GM19240 (cell line): Measurements from ENCODE around the gene OR2C3.
"Not testable (repeated sequence)": the region's sequence is repeated elsewhere in the genome, so short reads cannot be mapped to it uniquely, and the experiment has no call there.

Experiments
- DNase-seq: peaks from one replicate; pipeline ENCODE4 v3.0.0; 2011; ENCODE audit warnings: low spot score; ENCODE audit not compliant: insufficient read length

Gene OR2C3

DNA sequence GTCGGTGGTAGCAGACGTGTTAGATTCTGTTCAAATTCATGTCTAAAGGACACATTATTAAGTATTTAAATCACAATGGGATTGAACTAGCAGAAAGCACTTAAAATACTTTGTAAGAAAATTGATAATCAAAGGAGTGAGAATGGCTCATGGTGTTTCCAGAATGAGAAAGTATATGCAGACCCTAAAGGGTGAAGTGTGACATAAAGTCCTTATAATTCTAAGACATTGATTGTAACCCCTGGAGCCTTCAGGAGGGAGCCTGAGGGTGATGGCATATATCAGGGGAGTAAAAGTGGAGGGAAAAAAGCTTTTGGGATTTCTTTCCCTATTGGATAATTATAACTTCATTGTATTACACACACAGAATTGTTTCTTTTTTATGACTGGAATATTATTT is at the start of gene OR2C3:
Gene OR2C3, minus strand, starts transcription at position 101 of the 400 bp plus-strand sequence. CDS start 3,929 bp downstream, outside the sequence.
- DNase-seq: no peak

DNA sequence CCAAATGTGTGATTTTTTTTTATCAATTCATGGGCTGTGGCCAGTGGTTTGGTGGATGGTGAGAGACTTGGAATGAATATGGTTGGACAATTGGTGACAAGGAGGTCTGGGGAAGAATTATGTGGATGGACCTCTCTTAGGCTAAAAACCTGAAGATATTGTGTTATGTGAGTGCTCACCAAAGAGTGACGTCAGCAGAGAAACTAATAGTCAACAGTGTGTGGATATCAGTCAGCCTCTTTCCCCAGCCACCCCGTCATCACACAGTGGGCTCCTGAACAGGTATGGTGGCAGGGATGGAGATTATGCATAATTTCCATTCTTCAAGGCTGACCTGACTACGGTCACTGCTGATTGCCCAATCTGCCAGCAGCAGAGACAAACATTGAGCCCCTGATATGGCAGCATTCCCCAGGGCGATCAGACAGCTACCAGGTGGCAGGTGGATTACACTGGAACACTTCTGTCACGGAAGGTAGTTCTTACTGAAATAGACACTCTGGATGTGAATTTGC is 42.8 kb upstream of the OR2C3 start:
- no peak for DNase-seq

DNA sequence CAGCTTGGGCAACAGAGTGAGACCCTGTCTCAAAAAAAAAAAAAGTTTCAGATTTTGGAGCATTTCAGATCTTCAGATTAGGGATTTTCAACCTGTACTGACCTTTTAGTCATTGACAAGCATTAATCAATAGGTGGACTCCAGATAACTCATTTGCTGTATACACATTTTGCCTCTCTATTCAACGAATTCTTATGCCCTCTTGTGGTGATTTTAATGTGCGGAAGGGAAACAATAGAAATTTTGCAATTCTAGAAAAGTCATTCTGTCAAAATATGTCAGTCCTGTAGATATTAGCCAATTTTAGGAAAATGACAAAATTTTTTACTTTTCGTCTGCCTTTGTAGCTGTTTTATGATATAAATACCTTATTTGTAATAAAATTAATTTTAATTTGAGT is 40.3 kb upstream of the OR2C3 start:
- DNase-seq: no peak

DNA sequence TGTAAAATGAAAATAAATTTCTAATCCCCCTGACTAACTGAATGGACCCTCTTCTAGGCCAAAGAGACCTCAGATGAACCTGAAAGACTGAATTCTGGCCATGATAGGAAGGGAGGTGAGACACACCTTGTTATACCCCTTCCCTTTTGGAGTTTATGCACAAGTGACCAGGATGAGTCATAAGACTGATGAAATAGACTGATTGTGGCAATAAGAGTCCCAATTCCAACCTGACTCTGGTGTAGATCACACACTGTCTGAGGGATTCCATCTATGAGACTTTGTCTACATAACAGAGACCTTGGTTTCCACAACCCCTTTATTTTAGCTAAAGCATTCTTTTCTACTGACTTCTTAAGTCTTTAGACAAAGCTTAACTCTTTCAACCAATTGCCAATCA is 38.4 kb upstream of the OR2C3 start:
- DNase-seq: no peak

DNA sequence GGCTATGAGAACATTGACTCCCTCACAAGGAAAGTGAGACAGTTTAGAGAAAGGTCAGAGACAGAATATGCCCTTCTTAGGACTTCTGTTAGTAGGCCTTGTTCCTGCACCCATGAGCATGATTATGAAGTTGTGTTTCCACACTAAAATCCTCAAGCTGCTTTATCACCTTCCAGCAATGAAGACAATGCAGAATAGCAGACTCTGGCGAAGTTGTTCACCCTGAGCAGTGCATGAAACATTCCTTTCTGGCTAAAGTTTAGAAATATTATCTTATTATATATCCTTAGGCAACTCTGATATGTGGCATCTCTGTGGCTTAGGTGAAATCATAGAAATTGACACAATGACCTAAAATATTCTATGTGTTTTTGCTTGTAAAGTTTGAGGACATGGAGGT is 38.0 kb upstream of the OR2C3 start:
- no peak for DNase-seq

DNA sequence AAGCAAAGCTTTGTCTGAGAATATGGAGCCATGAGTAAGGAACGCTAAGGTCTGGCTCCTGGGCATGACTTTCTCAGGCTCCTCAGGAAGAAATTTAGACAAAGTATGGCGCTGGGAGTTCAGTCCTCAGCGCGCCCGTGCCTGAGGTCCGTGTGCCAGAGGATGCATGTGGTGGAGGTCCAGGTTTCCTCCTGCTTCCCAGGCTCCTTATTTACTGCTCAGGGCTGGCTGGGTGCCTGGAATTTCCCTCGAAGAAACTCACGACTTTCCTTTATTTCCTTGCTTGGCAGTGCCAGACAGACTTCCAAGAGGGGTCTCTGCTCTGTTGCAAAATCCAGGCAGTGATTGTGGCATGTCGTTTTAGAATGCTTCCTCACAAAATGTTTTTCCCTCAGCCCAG is 26.0 kb upstream of the OR2C3 start:
- no peak for DNase-seq

DNA sequence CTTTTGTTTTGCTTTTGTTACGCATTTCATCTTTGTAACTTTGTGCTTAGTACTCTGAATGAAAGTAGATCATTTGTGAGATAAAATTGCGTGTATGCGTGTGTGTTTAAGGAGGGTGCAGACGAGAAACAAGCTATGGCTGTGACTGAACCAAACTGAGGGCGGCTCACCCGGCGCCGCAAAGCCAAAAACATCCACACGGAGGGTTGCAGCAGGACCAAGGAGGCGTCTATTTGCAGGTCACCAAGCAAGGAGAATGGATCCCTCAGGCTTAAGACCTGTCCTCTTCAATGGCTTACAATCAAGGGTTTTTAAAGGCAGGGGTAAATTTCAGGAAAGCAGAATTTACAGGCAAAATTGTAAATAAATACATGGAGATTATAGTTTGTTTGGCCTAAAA is 25.5 kb upstream of the OR2C3 start:
- DNase-seq: no peak

DNA sequence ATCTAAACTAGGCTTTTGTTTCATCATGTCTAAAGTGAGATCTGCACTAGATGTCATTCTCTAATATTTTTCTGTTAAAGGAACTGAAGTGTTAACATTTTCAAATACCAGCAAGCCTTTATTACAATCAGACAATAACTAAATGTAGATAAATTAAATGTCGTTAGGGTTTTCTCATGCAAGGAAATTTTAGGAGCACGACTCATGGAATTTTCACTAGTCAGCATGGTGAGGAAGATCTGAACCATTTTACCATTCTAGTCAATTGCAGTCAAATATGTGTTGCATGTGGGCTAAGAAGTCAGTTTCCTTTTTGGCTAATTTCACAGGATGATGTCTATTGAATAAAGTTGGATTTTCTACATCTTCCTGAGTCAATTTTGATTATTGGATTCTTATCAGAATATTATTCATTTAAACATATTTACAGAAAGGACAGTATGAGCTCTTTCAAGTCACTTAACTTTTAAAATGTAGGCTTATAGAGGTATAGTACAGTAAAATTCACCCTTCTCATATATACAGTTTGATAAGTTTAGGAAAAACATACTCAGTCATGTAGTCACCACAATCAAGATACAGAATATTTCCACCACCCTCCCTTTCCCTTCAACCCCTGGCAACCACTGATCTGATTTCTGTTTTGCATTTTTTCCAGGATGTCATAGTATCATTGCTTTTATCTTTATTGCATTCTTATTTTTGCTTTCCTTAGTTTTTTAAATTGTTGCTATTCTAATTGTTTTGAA is 21.9 kb upstream of the OR2C3 start:
- DNase-seq: no peak

DNA sequence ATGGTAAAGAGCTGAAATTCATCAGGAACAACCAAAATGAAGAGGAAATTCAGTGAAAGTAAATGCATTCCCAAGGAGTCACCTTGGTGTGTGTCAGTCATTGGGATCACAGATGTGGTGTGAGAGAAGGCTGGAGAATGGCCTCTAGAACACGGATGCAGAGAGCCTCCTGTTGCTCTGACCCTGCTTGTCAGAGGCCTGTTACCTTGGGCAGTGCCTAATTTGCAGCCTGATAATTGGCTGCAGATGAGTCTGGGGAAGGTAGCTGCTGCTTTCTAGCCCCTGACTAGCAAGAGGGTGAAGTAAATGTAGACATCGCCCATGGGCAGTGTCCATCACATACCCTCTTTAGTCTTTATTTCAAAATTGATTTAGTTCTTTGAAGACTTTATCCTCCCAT is 16.0 kb upstream of the OR2C3 start:
- no peak for DNase-seq

DNA sequence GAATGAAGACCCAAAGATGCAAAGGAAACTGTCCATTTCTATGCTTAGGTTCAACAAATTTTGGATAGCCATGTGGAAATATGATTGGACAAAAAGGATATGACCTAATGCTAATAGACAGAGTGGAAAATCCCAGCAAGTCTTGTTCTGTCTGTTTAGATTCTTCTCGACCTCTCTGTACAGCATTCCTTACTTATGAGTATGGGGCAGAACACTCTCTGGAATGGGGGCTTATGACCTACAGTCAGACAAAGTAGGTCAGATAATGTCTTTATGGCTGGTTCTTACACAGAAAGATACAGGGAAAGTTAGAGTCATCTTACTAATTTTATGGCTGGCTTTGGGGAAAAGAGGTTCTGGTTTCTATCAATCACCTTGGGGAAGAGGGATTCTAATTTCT is 15.5 kb upstream of the OR2C3 start:
- DNase-seq: no peak

DNA sequence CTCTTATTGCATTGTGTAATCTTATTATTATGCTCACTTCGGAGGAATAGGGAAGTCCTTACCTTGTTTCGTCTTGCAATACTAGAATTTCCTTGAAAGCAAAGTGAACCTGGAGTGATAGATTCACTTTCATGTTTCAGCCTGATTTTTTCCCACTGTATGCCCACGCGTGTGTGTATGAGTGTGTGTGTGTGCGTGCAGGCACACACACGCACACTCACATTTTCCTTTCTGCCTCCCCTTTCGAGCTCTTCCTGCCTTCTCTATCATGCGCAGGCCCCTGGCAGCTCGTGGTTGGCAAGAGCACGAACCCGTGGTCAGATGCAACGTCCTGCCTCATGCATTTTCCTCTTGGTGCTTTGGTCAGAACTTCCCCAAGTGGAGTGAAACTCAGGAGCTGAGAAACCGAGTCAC is 12.5 kb upstream of the OR2C3 start, which contains the start of gene GCSAML:
Gene GCSAML, plus strand, starts transcription at position 366 of the 414 bp plus-strand sequence. CDS start 58 bp downstream, outside the sequence.
- no peak for DNase-seq

DNA sequence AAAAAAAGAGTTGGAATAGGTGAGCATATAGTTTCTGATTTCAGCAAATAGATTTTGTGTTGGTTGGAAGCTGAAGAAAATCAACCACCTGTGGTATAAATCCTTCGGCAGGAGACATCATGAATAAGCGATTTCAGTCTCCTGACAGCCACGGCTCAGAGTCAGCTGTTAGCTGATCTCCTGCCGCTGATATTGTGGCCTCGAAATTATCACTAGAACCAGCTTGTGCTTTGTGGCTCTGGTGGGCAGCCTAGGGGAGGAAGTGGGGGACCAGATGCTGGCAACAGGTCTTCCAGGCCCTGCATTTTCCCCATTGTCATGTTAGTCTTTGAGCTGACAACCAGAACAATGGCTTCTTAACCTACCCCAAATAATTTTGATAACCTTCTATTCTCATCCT is 11.9 kb upstream of the OR2C3 start:
- DNase-seq: no peak

DNA sequence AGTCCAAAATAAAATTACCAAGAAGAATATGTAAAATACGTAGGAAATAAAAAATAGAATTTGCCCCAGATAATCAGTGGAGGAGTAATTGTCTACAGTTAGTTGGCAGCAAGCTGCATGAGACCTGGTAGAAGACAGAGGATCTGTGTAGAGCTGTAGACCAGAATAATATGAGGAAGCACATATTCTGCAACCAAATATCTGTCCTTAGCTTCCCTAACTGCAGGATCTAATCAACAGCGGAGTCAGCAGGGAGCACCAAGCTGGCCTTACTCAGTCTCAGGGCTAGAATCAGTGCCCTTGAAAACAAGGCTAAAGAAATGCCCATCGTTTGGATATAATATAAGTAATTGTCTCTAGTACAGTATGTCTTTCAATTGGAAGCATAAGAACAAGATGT is 6.6 kb upstream of the OR2C3 start:
- no peak for DNase-seq

DNA sequence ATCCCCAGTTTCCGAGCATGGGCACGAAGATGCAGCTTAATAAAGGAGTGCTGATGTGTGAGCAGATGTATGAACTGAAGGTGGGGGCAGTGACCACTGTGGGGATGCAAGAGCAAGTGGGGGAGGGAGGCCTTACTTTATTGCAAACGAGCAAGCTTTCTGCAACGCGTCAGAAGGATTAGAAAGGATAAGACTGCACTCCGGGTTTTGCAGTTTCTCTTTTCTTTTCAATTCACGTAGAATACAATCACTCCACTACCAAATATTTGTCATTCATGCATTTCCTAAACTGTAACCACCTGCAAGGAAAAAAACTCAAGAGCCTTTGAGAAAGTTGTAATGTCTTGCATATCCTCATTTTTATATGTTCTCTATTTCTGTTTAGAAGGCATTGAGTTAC is 4.3 kb upstream of the OR2C3 start:
- no peak for DNase-seq

DNA sequence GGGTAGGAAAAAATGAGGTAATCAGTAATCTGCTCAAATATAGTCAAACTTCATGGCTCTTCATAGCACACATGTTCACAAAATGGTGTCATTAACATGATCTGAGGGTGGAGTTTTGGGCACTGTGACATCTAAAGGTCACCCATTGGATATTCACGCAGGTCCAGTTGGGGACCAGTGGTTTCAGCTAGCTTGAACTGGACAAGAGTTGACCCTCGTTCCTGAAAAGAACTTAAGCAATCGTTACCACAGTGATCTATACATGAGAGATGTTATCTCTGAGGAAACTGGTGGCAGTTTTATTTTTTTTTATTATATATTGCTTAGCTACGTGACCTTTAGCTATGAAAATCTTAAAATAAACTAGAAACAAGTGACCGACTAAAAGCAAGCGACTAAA is 3.0 kb upstream of the OR2C3 start:
- DNase-seq: no peak

DNA sequence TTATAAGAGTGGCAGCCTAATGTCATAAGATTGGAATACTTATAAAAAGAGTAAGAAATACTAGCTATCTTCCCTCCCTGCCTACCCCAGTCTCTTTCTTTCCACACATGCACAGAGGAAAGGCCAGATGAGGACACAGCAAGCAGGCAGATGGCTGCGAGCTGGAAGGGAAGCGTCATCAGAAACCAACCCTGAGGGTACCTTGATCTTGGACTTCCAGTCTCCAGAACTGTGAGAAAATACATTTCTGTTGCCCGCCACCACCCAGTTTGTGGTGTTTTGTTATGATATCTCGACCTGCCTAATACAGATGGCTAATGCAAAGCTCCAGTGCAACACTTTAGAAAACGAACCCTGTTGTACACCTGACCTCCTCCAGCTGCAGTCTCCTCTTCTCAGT is 2.3 kb upstream of the OR2C3 start:
- no peak for DNase-seq

DNA sequence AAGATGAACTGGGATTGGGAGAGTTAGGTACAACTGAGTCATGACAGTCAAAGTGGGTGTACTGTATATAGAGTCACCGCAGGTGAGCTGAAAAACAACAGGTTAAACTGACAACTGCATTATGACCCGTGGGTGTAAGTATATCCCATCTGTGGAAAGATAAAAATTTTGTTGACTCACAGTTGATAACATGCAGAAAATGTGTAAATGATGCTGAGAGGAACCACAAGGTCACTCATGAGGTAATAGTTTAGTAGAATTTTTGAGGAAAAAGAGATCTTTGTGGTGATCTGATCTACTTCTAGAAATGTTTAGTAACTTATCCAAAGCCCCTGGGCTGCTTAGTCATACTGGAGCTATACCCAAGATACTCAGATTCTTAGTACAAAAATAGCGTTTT is 838 bp downstream of the OR2C3 start:
- no peak for DNase-seq

DNA sequence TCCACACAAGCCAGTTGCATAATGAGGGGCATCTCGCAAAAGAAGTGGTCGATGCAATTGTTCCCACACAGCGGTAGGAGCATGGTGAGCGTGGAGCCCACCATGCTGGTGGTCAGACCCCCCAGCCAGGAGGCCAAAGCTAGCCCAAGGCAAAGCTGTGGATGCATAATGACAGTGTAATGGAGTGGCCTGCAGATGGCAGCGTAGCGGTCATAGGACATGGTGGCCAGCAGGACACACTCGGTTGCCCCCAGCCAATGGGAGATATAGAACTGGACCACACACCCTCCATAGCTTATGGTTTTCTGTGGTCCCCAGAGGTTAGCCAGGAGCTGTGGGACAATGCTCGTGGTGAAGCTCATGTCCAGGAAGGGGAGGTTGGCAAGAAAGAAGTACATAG is 4.3 kb downstream of the OR2C3 start:
- no peak for DNase-seq

DNA sequence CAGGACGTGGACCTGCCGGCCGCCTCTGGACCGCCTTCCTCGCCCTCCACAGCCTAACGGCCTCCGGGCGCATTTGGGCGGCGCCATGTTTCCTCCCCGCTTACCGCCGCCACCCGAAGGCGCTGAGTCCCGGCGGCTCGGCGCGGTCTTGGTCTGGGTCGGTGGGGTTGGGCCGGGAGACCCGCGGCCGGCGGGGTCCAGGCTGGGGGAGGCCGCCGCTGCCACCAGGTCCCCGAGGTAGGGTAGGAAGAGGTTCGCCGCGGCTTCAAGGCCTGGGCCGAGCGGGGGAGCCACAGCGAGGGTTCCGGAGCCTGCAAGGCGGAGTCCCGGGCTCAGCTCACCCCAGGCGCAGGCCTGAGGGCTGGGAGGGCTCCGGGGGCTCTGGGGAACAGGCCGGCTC is 5.5 kb downstream of the OR2C3 start:
- no peak for DNase-seq

DNA sequence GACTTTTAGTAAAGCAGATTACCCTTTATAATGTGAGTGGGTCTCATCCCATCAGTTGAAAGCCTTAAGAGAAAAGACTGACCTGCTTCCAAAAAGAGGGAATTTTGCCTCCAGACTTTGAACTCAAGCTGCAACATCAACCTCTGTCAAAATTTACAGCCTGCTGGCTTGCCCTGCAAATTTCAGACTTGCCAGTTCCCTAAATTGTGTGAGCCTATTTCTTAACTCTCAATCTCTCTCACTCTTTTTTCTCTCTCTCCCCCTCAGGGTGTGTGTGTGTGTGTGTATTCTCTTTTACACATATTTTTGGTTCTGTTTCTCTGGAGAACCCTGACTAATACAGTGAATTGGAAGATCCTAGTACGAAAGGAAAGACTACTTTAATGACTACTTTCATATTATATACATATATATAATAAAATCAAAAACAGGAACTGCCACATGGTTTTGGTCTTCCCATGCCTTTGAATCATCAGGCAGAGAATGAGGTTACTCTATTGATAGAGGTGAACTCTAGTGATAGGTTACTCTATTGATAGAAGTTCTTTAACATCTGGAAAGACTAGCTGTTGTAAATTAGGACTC is 6.4 kb downstream of the OR2C3 start:
- no peak for DNase-seq

DNA sequence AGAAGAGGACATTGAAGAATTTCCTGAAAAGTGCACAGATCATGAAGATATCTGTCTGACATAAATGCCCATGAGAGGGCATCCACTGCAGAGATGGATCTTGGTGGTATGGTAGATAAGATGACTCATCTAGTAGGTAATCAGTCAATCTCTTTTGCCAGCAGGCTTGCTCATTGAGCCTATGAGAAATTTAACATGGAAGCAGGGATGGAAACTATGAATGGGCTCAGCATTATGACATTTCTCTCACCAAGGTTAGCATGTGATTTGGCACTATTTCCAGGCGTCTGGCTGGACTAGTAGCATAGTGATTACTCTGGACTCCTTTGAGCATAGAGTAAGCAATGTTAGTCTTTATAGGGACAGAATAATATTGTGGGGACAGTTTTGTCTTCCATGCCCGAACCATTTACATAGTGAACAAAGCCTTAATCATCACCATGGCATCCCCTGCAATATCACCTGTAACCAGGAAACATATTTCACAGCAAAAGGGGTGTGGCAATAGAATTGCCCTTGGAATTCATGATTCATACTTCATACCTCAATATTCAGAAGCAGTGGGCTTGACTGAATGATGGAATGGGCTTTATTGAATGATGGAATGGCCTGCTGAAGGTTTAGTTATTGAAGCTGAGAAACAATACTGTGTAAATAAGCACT is 7.3 kb downstream of the OR2C3 start:
- no peak for DNase-seq

DNA sequence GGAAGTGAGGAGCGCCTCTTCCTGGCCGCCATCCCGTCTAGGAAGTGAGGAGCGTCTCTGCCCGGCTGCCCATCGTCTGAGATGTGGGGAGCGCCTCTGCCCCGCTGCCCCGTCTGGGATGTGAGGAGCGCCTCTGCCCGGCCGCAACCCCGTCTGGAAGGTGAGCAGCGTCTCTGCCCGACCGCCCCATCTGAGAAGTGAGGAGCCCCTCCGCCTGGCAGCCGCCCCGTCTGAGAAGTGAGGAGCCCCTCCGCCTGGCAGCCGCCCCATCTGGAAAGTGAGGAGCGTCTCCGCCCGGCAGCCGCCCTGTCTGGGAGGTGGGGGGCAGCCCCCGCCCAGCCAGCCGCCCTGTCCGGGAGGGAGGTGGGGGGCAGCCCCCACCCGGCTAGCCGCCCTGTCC is 14.4 kb downstream of the OR2C3 start:
- not testable (repeated sequence) for DNase-seq

DNA sequence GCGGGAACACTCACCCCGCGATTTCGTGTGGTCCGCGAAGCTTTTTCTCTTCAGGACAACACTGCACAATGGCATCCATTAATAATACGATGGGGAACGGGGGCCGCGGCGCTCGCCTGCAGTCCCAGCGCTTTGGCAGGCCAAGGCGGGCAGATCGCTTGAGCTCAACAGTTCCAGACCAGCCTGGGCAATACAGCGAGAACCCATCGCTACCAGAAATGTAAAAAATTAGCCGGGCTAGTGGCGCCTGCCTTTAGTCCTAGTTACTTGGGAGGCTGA is 17.7 kb downstream of the OR2C3 start:
- no peak for DNase-seq
